Activated CD8-positive, alpha-beta memory T cell treated with anti-CD3 and anti-CD28 coated beads, Interleukin-2, amount 50 U/mL, for 1 hour (primary cell): ENCODE measurements around the gene CFAP46.
"Not testable (repeated sequence)": the region's sequence is repeated elsewhere in the genome, so short reads cannot be mapped to it uniquely, and the experiment has no call there.

Source experiments
- DNase-seq: peaks from one replicate; pipeline ENCODE4 v3.0.0-alpha.2; 2020; ENCODE audit errors: extremely low read depth

Gene CFAP46

DNA sequence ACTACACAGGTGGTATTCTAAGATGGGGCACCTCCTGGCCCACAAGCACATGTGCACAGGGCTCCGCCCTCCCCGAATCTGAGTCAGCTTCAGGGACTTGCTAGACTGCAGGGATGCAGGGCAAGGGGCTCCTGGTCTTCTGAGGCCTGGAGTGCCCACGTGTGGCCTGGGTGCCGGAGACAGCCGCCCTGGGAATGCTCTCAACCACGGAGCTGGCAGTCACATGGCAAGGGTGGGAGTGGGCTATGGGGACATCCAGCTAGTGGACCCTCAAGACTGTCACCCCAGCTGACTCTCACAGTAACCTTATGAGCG, 42.7 kb downstream of the CFAP46 start:
- no peak for DNase-seq

- no peak for DNase-seq
Measured at GRCh38 chr10:132899054-132899750, 43.2 kb downstream of the CFAP46 start.

DNA sequence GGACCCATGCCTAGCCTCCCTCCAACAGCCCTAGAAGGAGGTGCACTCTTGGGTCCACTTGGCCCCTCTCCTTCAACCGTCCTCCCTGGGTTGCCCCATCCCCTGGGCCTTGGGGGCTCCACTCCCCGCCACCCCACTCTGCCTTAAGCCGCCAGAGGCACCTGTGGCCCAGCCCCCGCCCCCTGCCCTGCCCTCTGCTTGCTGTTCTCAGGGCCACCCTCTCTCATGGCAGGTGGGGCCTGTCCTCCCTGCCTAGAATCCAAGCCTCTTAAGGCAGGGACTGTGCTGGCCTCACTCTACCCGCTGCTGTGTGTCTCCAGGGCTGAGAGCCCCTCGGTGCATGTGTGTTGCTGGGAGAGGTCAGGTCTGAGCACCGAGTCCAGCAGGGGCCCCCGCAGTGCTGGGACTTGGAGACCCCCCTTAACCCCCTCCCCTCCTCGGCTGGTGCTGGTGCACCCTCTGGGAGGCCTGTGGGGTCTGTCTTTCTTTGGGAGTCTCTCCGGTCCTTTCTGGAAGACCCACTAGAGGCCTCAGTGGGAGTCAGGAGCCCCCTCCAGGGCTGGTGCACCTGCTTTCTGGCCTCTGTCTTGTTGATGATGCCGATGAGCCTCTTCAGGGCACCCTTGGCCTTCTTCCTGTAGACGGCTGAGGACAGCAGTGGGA, 43.8 kb downstream of the CFAP46 start:
- no peak for DNase-seq

- DNase-seq, result no peak
Measured at GRCh38 chr10:132897516-132898381, 44.6 kb downstream of the CFAP46 start.

DNA sequence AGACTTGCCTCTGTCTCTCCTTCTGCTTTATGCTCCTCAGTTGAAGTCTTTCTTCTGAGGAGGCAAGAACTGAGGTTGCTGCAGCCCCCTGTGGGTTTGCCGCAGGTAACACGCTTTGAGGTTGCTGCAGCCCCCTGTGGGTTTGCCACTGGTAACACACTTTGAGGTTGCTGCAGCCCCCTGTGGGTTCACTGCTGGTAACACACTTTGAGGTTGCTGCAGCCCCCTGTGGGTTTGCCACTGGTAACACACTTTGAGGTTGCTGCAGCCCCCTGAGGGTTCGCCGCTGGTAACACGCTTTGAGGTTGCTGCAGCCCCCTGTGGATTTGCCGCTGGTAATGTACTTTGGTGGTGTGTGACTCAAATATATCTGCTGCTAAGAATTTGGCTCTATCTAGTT, 48.6 kb downstream of the CFAP46 start:
- not testable (repeated sequence) for DNase-seq

GRCh38 chr10:132893090-132893489, 49.3 kb downstream of the CFAP46 start:
- no peak for DNase-seq

DNA sequence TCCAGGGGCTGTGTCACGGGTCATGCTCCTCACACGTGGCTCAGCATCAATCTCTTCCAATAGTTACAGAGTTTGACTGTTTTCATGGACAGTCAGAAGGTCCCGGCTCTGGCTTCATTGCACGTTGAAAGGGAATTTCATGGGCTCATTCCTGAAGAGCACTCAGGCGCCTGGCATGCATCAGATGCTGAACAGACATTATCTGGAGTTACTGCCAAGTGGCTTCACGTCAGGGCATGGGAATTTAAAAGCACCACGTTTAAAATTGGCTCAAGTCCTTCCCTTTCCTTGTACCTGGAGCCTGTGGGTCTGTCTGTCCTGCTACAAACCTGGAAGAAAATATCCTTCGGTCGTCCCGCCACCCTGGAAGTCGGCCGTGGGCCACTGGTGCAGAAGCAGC, 50.4 kb downstream of the CFAP46 start:
- no peak for DNase-seq

- DNase-seq, result no peak
Measured at GRCh38 chr10:132891368-132891767, 51.0 kb downstream of the CFAP46 start.

DNA sequence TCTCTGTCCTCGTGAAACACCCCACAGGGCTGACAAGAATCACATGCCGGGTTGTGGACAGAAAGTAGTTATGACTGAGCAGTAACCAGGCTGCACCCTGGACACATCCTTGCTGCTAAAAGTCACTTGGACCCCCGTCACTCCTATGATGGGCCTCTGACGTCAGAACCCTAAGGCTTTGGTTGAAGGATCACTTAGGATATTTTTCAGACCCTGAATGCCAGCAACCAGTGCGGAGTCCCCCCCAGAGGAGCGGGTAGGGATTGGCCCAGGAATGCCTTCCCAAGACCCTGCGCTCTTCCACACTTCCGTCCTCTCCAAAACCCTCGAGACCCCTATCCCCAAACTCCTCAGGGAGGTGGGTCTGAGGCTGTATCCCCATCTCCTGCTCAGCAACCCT, 52.1 kb downstream of the CFAP46 start:
- DNase-seq, result no peak

GRCh38 chr10:132889556-132889955, 52.8 kb downstream of the CFAP46 start:
- no peak for DNase-seq

- no peak for DNase-seq
Measured at GRCh38 chr10:132888898-132889490, 53.4 kb downstream of the CFAP46 start.

GRCh38 chr10:132888446-132888845, 53.9 kb downstream of the CFAP46 start:
- DNase-seq, result not testable (repeated sequence)

DNA sequence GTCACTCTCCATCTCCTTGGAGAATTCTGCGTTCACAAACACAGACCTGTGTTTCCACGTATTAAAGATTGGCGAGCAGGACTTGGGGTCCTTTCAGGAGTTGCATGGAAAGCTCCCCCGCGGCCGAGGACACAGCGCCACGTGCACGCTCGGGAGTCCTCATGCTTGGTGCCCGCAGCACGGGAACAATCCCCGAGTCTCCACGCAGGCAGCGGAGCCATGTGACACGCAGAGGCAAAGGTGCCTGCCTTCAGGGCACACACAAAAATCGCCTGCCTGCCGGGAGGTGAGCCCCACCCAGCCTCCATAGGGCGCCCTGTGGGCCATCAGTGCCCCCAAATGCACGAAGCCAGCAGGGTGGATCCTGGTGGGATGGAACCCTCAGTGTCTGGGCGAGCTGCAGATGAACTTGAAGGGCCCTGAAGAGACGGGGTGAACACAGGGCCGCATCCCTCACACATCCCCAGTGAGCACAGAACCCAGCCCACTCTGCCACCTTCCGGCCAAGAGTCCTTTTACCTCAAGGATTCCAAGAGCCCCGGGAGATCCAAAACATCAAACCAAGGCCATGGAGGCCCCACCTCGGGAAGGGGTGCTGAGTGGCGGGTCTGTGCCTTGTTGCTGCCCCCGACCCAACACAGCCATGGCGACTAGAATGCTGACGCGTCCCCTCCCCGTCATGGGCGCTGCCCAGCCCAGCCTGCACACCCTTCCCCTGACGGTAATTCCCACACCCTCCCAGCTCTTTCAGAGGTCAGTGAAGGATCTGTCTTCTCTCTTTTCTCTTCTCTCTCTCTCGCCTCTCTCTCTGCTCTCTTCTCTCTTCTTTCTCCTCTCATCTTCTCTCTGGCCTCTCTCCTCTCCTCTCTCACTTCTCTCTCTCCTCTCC, 55.9 kb downstream of the CFAP46 start:
- DNase-seq, result no peak

DNA sequence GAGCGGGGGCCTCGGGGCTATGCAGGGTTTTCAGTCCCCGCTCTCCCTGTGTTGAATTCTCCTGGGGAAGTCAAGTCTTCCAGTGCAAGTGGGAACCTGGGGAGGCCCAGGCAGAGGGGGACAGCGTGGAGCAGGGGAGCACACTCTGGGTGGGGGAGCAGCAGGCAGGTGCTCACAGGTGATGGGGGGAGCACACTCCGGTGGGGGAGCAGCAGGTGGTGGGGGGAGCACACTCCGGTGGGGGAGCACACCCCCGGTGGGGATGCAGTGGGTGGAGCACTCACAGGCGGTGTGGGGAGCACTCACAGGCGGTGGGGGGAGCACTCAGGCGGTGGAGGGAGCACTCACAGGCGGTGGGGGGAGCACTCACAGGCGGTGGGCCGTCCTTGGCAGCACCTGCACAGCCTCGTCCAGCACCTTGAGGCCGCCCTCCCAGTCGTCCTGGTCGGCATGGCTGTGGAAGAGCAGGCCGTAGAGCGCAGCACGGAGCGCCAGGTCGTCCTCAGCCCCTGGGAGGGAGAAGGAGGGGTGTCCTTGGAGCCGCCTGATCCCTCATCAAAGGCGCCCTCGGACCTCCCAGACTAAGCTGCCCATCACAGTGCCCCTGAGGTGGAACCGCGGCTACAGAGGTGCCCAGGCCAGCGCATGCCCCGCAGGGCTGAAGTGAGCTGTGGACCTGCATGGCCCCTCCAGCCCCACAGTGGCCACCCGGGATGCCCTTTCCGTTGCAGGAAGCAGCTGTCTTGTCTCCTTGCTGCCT, 56.7 kb downstream of the CFAP46 start:
- no peak for DNase-seq

GRCh38 chr10:132884691-132885271, 57.6 kb downstream of the CFAP46 start:
- no peak for DNase-seq

GRCh38 chr10:132884041-132884440, 58.3 kb downstream of the CFAP46 start:
- DNase-seq, result no peak

GRCh38 chr10:132883391-132883881, 58.9 kb downstream of the CFAP46 start:
- DNase-seq, result no peak

- no peak for DNase-seq
Measured at GRCh38 chr10:132882069-132882951, 60.1 kb downstream of the CFAP46 start.
